Progenitor cell of endocrine pancreas (in vitro differentiated cells): Measurements from ENCODE around the gene HIRA. TPM values are rescaled to one million over a fixed set of nuclear protein-coding genes. Genes with fewer than 3 reads are reported as not detected.

ENCODE experiments used
- total RNA-seq: library from RNA; stranded (reverse); gene quantifications from 2 replicates; pipeline ENCODE4 v1.2.1, GENCODE V29; 2021

The HIRA gene
- total RNA-seq, 1 donor from 2014 or later = 45.3 TPM

Other genes with a start within 250 kb of the HIRA start
- 6.6 and 8.7 TPM in 2 replicates for gene CLTCL1, start 140.0 kb downstream of the HIRA start, total RNA-seq
- 20.7 and 23.6 TPM in 2 replicates for gene MRPL40, start 812 bp upstream of the HIRA start, total RNA-seq
- 28.8 and 33.7 TPM in 2 replicates for gene C22orf39, start 16.0 kb upstream of the HIRA start, total RNA-seq
- 53.5 and 55.3 TPM in 2 replicates for gene UFD1, start 47.5 kb upstream of the HIRA start, total RNA-seq
- gene CDC45, start 48.2 kb upstream of the HIRA start, total RNA-seq = 16.1 and 18.1 TPM in 2 replicates
- not detected in 2 replicates for gene CLDN5, start 92.7 kb upstream of the HIRA start, total RNA-seq